CD4-positive, alpha-beta memory T cell (primary cell): ENCODE data around the gene GRHL3. TPM values are rescaled to one million over a fixed set of nuclear protein-coding genes. Genes with fewer than 3 reads are reported as not detected.

Experiments
- CTCF ChIA-PET: fragments of 350-600 bp; sonication (Branson Sonifier 250); formaldehyde crosslinking; loops from one replicate; lab custom pipeline; 2021; ENCODE audit warnings: inconsistent platforms; ENCODE audit not compliant: partially characterized antibody; lab: Charles Lee
- POLR2A ChIA-PET: fragments of 350-600 bp; sonication (Branson Sonifier 250); formaldehyde crosslinking; loops from one replicate; lab custom pipeline; 2021; ENCODE audit not compliant: partially characterized antibody; lab: Charles Lee
- DNase-seq, 5 donors: peaks; one replicate each; pipeline versions ENCODE4 v3.0.0 to v3.0.0-alpha.2; 2020 to 2022; ENCODE audit warnings: mixed read lengths in 1 of 5
- H3K27ac ChIP-seq: one replicate; pipeline ENCODE4 v1.7.0; 2013; ENCODE audit warnings: low read depth, low read length
- H3K27me3 ChIP-seq: 2 replicates; pipeline ENCODE4 v1.7.0; 2013; ENCODE audit warnings: mild to moderate bottlenecking, low read length, moderate library complexity; ENCODE audit not compliant: insufficient read depth
- H3K36me3 ChIP-seq: 2 replicates; pipeline ENCODE4 v1.7.0; 2013; ENCODE audit warnings: mild to moderate bottlenecking, low read length, moderate library complexity; ENCODE audit not compliant: insufficient read depth
- H3K4me1 ChIP-seq: 2 replicates; pipeline ENCODE4 v1.7.0; 2013; ENCODE audit warnings: mild to moderate bottlenecking, low read length, moderate library complexity; ENCODE audit not compliant: insufficient read depth
- H3K4me3 ChIP-seq, 2 donors: one replicate each; pipeline ENCODE4 v1.7.0; 2013; ENCODE audit warnings: low read length in 2 of 2, mild to moderate bottlenecking in 1 of 2
- H3K9me3 ChIP-seq, 2 donors: one replicate each; pipeline ENCODE4 v1.7.0; 2013; ENCODE audit warnings: low read length in 2 of 2, control low read depth in 1 of 2; ENCODE audit not compliant: control insufficient read depth in 1 of 2
- H3K27ac Mint-ChIP-seq, 7 donors: one replicate each; pipeline ENCODE4 v1.8.0; 2020 to 2021; ENCODE audit warnings: mixed read lengths in 7 of 7, mild to moderate bottlenecking in 6 of 7, inconsistent platforms in 3 of 7, moderate library complexity in 3 of 7
- H3K27me3 Mint-ChIP-seq, 2 donors: one replicate each; pipeline ENCODE4 v1.8.0; 2020 to 2021; ENCODE audit warnings: mixed read lengths in 2 of 2
- H3K36me3 Mint-ChIP-seq, 2 donors: one replicate each; pipeline ENCODE4 v1.8.0; 2020 to 2021; ENCODE audit warnings: mixed read lengths in 2 of 2, inconsistent platforms in 1 of 2, mild to moderate bottlenecking in 1 of 2
- H3K4me1 Mint-ChIP-seq, 4 donors: one replicate each; pipeline ENCODE4 v1.8.0; 2020 to 2021; ENCODE audit warnings: mixed read lengths in 4 of 4, mild to moderate bottlenecking in 1 of 4
- H3K4me3 Mint-ChIP-seq, 8 donors: one replicate each; pipeline ENCODE4 v1.8.0; 2020 to 2021; ENCODE audit warnings: mixed read lengths in 8 of 8, mild to moderate bottlenecking in 7 of 8, moderate library complexity in 6 of 8, inconsistent platforms in 3 of 8
- H3K9me3 Mint-ChIP-seq, 8 donors: one replicate each; pipeline ENCODE4 v1.8.0; 2020 to 2021; ENCODE audit warnings: mixed read lengths in 8 of 8, mild to moderate bottlenecking in 5 of 8, inconsistent platforms in 3 of 8, moderate library complexity in 1 of 8
- intact Hi-C: fragments of 100-400 bp; cut with micrococcal nuclease; formaldehyde crosslinking; loops from one replicate; pipeline ENCODE4 v1.15.1; 2023
- polyA plus RNA-seq, 2 donors: library from polyadenylated mRNA; unstranded; fragments of 300-500 nt; fragmentation: Illumina TruSeq; gene quantifications; one replicate each; pipeline ENCODE4 v1.2.3, GENCODE V29; 2021
- total RNA-seq, 2 experiments: library from RNA; stranded (reverse); gene quantifications; one replicate each; pipeline ENCODE4 v1.2.3, GENCODE V29; 2021

Gene GRHL3
- total and polyA plus RNA-seq, 4 experiments from 2014 or later: not detected

DNA sequence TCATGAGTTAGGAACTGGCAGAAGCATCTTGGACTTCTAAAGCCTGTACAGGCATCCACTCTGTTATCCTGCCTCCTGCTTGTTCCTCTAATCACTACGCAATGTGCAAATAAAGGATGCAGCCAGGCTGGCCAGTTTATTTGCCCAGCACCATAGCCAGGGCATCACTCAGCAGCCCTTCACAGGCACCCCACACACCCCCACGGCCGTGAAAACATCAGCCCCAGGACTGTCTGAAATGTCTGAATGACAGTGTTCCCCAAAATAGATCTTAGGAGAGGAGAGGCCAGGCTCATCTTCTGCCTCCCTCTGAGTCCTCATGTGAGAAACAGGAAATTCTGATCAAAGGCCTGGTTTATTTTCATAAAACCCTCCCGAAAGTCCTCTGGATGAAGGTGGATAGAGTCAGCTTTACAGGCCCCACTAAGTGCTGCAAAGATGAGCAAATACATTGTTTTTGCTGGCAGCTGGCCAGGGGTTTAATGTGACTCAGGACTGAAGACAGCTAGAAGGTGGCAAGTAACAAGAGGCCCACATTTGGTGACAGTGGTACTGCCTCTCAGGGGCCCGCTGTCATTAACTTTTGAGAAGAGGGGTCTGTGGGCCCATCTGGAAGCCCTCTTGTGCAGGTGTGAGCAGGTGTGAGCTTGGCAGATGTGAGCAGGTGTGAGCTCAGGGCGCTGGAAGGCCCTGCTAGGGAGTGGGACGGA lies 32.9 kb downstream of the GRHL3 start:
- peaks cover 13 to 24% (median 15%) of the 10 kb centered on the region in 4 donors for H3K4me1 Mint-ChIP-seq
- peak overlapping the region in 1 of 7 donors; percentile 54 for H3K27ac Mint-ChIP-seq
- H3K4me3 Mint-ChIP-seq: no peak overlapping the region
- DNase-seq: no peak
- ChIA-PET CTCF (no interaction called here), POLR2A (no interaction called here)
- no peaks in the 10 kb centered on the region for H3K27me3 ChIP-seq
- peaks cover 9% of the 10 kb centered on the region for H3K4me1 ChIP-seq
- no peaks in the 10 kb centered on the region for H3K9me3 ChIP-seq
- no peaks in the 10 kb centered on the region for H3K9me3 Mint-ChIP-seq
- H3K27me3 Mint-ChIP-seq: no peaks in the 10 kb centered on the region
- no peak overlapping the region for H3K4me3 ChIP-seq
- no peaks in the 10 kb centered on the region for H3K36me3 ChIP-seq
- peaks cover 0 to 5% of the 10 kb centered on the region in 2 donors for H3K36me3 Mint-ChIP-seq
- intact Hi-C loops: no loop called here
- no peak overlapping the region for H3K27ac ChIP-seq

- ChIA-PET CTCF (no interaction called here), POLR2A (no interaction called here)
- Histone ChIP-seq H3K4me1 (peaks cover 9% of the 10 kb centered on the region), H3K9me3 (no peaks in the 10 kb centered on the region), H3K4me3 (no peak overlapping the region), H3K27me3 (no peaks in the 10 kb centered on the region), H3K36me3 (no peaks in the 10 kb centered on the region), H3K27ac (no peak overlapping the region)
- H3K4me1 Mint-ChIP-seq: peaks cover 13 to 24% (median 15%) of the 10 kb centered on the region in 4 donors
- no peak overlapping the region for H3K27ac Mint-ChIP-seq
- no peaks in the 10 kb centered on the region for H3K9me3 Mint-ChIP-seq
- H3K27me3 Mint-ChIP-seq: no peaks in the 10 kb centered on the region
- no peak for DNase-seq
- intact Hi-C loops: no loop called here
- H3K4me3 Mint-ChIP-seq: no peak overlapping the region
- peaks cover 4 to 15% of the 10 kb centered on the region in 2 donors for H3K36me3 Mint-ChIP-seq
These were observed 34.2 kb downstream of the GRHL3 start for GRCh38 chr1:24353292-24353891.

DNA sequence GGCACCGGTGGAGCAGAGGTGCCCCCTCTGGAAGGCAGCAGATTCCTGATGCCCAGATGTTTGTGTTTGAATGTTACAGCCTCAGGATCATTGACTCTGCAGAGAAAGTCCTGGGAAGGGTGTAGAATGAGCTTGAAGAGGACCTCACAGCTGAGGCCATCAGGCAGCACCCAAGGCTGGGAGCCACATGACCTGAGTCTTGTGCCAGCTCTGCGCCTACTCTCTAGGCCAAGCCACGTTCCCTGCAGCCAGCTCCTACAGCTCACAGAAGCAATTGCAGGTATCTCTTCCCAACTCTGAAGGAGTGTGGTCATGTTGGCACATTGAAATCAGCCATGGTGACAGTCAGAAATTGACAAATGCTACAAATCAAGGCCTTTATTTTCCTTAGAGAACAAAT lies 36.3 kb downstream of the GRHL3 start:
- intact Hi-C loops: no loop called here
- Mint-ChIP-seq H3K36me3 (peaks cover 8 to 21% of the 10 kb centered on the region in 2 donors), H3K27ac (no peak overlapping the region), H3K4me3 (peak overlapping the region in 1 of 8 donors; percentile 43), H3K4me1 (peaks cover 11 to 18% (median 14%) of the 10 kb centered on the region in 4 donors), H3K9me3 (no peaks in the 10 kb centered on the region), H3K27me3 (no peaks in the 10 kb centered on the region)
- DNase-seq: no peak
- CTCF ChIA-PET: no interaction called here
- Histone ChIP-seq H3K4me3 (no peak overlapping the region), H3K27me3 (no peaks in the 10 kb centered on the region), H3K4me1 (peaks cover 9% of the 10 kb centered on the region), H3K27ac (no peak overlapping the region), H3K9me3 (no peaks in the 10 kb centered on the region), H3K36me3 (no peaks in the 10 kb centered on the region)
- POLR2A ChIA-PET: no interaction called here

DNA sequence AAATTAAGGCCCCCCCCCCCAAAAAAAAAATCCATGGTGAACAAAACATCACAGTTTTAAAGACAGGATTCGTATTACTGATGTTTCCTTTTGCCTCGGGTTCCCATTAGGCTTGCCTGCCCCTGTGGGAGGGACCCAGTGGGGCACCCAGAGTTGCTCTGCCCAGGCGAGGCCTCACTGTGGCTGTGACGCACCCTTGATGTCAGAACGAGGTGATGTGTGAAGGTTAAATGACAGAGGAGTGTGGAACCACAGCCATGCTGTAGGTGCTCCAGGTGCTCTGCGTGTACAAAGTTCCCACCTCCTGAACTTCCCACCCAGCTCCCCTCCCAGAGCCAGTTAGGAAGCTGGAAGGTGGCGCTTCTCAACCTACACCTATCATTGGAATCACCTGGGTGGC lies 37.9 kb downstream of the GRHL3 start:
- Mint-ChIP-seq H3K4me1 (peaks cover 2 to 4% (median 3%) of the 10 kb centered on the region in 4 donors), H3K27ac (no peak overlapping the region), H3K36me3 (peaks cover 8 to 21% of the 10 kb centered on the region in 2 donors), H3K4me3 (no peak overlapping the region), H3K9me3 (no peaks in the 10 kb centered on the region), H3K27me3 (no peaks in the 10 kb centered on the region)
- no peak overlapping the region for H3K4me3 ChIP-seq
- no peaks in the 10 kb centered on the region for H3K36me3 ChIP-seq
- CTCF ChIA-PET: no interaction called here
- intact Hi-C loops: no loop called here
- H3K27me3 ChIP-seq: no peaks in the 10 kb centered on the region
- no peaks in the 10 kb centered on the region for H3K9me3 ChIP-seq
- no peak overlapping the region for H3K27ac ChIP-seq
- H3K4me1 ChIP-seq: peaks cover 4% of the 10 kb centered on the region
- POLR2A ChIA-PET: no interaction called here
- no peak for DNase-seq

- no peak for DNase-seq
- Mint-ChIP-seq H3K4me1 (no peaks in the 10 kb centered on the region), H3K36me3 (peaks cover 8 to 21% of the 10 kb centered on the region in 2 donors), H3K4me3 (peak overlapping the region in 1 of 8 donors; percentile 12), H3K27me3 (no peaks in the 10 kb centered on the region), H3K27ac (no peak overlapping the region), H3K9me3 (no peaks in the 10 kb centered on the region)
- CTCF ChIA-PET: no interaction called here
- no peak overlapping the region for H3K4me3 ChIP-seq
- intact Hi-C loops: no loop called here
- no peak overlapping the region for H3K27ac ChIP-seq
- H3K36me3 ChIP-seq: no peaks in the 10 kb centered on the region
- no peaks in the 10 kb centered on the region for H3K27me3 ChIP-seq
- no peaks in the 10 kb centered on the region for H3K9me3 ChIP-seq
- no peaks in the 10 kb centered on the region for H3K4me1 ChIP-seq
- POLR2A ChIA-PET: no interaction called here
These were observed 41.5 kb downstream of the GRHL3 start for GRCh38 chr1:24360681-24361080.

DNA sequence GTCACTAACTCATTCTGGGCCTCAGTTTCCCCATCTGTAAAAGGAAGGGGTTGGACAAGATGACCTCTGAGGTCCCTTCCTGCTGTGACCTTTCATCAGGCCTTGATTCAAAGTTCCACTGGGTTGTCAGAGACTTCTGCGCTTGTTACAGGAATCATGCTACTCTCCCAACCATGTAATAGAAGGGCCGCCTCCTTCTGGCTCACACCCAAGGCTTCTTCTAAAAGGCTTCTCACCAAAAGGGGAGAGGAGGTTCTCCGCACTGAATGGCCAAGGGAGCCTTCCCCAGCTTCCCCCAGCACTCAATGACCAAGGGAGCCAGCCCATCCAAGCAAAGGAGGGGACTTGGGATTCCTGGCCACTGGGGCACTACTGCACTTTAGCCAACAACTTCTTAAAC lies 42.7 kb downstream of the GRHL3 start:
- Mint-ChIP-seq H3K27me3 (no peaks in the 10 kb centered on the region), H3K9me3 (no peaks in the 10 kb centered on the region), H3K4me3 (no peak overlapping the region), H3K4me1 (no peaks in the 10 kb centered on the region), H3K27ac (no peak overlapping the region), H3K36me3 (peaks cover 8 to 18% of the 10 kb centered on the region in 2 donors)
- DNase-seq: no peak
- no peak overlapping the region for H3K27ac ChIP-seq
- no peaks in the 10 kb centered on the region for H3K36me3 ChIP-seq
- intact Hi-C loops: no loop called here
- no peak overlapping the region for H3K4me3 ChIP-seq
- H3K4me1 ChIP-seq: no peaks in the 10 kb centered on the region
- ChIA-PET CTCF (no interaction called here), POLR2A (no interaction called here)
- no peaks in the 10 kb centered on the region for H3K27me3 ChIP-seq
- H3K9me3 ChIP-seq: no peaks in the 10 kb centered on the region

DNA sequence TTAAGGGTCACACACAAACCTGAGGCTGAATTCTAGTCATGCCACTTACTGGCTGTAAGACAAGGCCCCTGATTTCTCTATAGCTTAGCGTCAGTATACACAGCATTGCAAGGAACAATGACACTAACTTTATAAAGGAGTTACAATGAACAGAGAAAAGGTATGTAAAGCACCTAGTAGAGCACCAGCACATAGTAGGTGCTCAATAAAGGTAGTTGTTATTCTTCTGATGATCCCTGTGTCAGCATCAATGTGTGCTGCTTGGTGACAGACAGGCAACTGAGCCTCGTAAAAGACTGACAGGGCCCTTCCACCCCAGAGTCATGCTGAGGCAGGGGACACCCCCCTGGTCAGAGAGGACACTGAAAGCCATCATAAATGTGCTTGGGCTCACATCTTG lies 43.2 kb downstream of the GRHL3 start:
- Mint-ChIP-seq H3K27me3 (no peaks in the 10 kb centered on the region), H3K9me3 (no peaks in the 10 kb centered on the region), H3K4me3 (no peak overlapping the region), H3K4me1 (no peaks in the 10 kb centered on the region), H3K36me3 (peaks cover 7 to 17% of the 10 kb centered on the region in 2 donors), H3K27ac (no peak overlapping the region)
- CTCF ChIA-PET: no interaction called here
- Histone ChIP-seq H3K4me3 (no peak overlapping the region), H3K9me3 (no peaks in the 10 kb centered on the region), H3K27me3 (no peaks in the 10 kb centered on the region), H3K27ac (no peak overlapping the region), H3K36me3 (no peaks in the 10 kb centered on the region), H3K4me1 (no peaks in the 10 kb centered on the region)
- no peak for DNase-seq
- intact Hi-C loops: no loop called here
- POLR2A ChIA-PET: no interaction called here
